Measurements from ENCODE around the gene RAB3IP.

DNA sequence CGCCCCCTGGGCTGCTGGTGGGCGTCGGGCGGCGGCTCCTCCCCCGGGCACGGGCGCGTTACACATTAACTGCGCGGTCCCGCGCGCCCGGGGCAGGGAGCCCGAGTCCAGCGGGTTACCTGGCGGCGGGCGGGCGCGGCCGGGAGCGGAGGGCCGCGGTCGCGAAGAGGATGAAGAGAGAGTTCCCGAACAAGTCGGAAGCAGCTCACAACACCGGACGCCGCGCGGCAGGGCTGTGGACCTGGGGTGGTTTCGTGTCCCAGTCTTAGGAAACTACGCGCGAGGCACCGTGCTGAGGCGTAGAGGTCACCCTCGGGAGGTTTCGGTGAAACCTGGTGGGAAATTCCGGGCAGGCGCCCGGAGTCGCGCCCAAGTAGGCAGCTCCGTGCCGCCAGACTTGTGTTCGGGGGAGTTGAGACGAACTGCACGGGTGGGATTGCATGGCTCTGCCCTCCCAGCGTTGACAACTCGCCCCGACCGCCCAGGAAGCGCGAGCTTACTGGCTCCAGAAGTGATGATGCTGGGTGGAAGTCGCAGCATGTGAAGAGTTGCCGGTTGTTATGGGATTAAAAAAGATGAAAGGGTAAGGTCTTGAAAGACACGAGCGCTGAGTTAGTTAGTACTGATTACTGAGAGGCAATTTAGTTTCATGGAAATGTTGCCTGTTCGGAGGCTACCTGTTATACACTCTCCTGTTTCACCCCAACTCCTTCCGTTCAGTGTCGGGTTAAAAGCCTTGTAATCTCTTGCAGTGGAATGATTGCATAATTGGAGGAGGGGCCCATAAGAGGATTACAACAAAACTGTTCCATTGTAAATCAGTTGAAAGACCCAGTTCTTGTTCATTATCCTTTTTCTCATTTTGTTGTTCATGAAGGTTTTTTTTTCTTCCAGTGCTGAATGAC is 879 bp downstream of the RAB3IP start:
- TF ChIP-seq, protein P1, sequence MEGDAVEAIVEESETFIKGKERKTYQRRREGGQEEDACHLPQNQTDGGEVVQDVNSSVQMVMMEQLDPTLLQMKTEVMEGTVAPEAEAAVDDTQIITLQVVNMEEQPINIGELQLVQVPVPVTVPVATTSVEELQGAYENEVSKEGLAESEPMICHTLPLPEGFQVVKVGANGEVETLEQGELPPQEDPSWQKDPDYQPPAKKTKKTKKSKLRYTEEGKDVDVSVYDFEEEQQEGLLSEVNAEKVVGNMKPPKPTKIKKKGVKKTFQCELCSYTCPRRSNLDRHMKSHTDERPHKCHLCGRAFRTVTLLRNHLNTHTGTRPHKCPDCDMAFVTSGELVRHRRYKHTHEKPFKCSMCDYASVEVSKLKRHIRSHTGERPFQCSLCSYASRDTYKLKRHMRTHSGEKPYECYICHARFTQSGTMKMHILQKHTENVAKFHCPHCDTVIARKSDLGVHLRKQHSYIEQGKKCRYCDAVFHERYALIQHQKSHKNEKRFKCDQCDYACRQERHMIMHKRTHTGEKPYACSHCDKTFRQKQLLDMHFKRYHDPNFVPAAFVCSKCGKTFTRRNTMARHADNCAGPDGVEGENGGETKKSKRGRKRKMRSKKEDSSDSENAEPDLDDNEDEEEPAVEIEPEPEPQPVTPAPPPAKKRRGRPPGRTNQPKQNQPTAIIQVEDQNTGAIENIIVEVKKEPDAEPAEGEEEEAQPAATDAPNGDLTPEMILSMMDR (IDR thresholded peaks at IDR 0.05): no peak
- peak; percentile 43 to 49 for TF ChIP-seq POLR2A (IDR thresholded peaks at IDR 0.05)
